Uterus (tissue), 2 donors: ENCODE data around the gene MAPT.
"Not testable (repeated sequence)": the region's sequence is repeated elsewhere in the genome, so short reads cannot be mapped to it uniquely, and the experiment has no call there.

ENCODE experiments used
- POLR2A ChIP-seq, 2 donors: fragments of 450-650 bp; IDR thresholded peaks; one replicate each; pipeline ENCODE4 v1.6.1; 2016; ENCODE audit warnings: antibody characterized with exemption in 2 of 2, mild to moderate bottlenecking in 1 of 2, moderate library complexity in 1 of 2
- TF ChIP-seq, protein P1 (sequence below), 4 experiments: fragments of 200-600 bp in 2 of 4; fragments of 450-650 bp in 2 of 4; sonication (generic) in 2 of 4; IDR thresholded peaks; one replicate each; pipeline ENCODE4 v1.5.1; 2016 to 2019; ENCODE audit warnings: antibody characterized with exemption in 4 of 4, mild to moderate bottlenecking in 2 of 4, moderate library complexity in 1 of 4

DNA sequence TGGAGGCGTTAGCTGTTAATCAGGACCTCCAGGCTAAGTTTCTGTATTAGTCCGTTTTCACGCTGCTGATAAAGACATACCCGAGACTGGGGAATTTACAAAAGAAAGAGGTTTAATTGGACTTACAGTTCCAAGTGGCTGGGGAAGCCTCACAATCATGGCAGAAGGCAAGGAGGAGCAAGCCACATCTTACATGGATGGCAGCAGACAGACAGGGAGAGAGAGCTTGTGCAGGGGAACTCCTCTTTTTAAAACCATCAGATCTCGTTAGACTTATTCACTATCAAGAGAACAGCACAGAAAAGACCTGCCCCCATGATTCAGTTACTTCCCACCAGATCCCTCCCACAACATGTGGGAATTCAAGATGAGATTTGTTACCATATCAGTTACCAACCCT is 18.7 kb downstream of the MAPT start:
- TF ChIP-seq, protein P1, sequence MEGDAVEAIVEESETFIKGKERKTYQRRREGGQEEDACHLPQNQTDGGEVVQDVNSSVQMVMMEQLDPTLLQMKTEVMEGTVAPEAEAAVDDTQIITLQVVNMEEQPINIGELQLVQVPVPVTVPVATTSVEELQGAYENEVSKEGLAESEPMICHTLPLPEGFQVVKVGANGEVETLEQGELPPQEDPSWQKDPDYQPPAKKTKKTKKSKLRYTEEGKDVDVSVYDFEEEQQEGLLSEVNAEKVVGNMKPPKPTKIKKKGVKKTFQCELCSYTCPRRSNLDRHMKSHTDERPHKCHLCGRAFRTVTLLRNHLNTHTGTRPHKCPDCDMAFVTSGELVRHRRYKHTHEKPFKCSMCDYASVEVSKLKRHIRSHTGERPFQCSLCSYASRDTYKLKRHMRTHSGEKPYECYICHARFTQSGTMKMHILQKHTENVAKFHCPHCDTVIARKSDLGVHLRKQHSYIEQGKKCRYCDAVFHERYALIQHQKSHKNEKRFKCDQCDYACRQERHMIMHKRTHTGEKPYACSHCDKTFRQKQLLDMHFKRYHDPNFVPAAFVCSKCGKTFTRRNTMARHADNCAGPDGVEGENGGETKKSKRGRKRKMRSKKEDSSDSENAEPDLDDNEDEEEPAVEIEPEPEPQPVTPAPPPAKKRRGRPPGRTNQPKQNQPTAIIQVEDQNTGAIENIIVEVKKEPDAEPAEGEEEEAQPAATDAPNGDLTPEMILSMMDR (IDR thresholded peaks at IDR 0.05) = not testable (repeated sequence)
- TF ChIP-seq POLR2A (IDR thresholded peaks at IDR 0.05) = not testable (repeated sequence)
